WTC11 (cell line): ENCODE measurements around the gene CAPN15. TPM values are rescaled to one million over a fixed set of nuclear protein-coding genes. Genes with fewer than 3 reads are reported as not detected.

Experiments
- AR ChIP-seq: fragments of 250-450 bp; sonication (Bioruptor Pico); IDR thresholded peaks from 2 replicates; pipeline ENCODE4 v1.9.0; 2021; ENCODE audit warnings: mild to moderate bottlenecking
- ATF6 ChIP-seq: sonication (generic); formaldehyde crosslinking; IDR thresholded peaks from 2 replicates; pipeline ENCODE4 v1.8.1; 2023; ENCODE audit warnings: mild to moderate bottlenecking, missing genetic modification reagents
- ESRRA ChIP-seq: sonication (generic); formaldehyde crosslinking; IDR thresholded peaks from 2 replicates; pipeline ENCODE4 v1.8.1; 2022; ENCODE audit warnings: mild to moderate bottlenecking, missing genetic modification reagents, borderline replicate concordance
- FOXJ3 ChIP-seq: sonication (generic); formaldehyde crosslinking; IDR thresholded peaks from 2 replicates; pipeline ENCODE4 v1.9.0; 2021; ENCODE audit warnings: missing genetic modification reagents, mild to moderate bottlenecking, borderline replicate concordance
- FOXP1 ChIP-seq: sonication (generic); formaldehyde crosslinking; IDR thresholded peaks from 2 replicates; pipeline ENCODE4 v1.8.0; 2022; ENCODE audit warnings: missing genetic modification reagents, mild to moderate bottlenecking, moderate library complexity, borderline replicate concordance
- GRHL2 ChIP-seq: fragments of 250-450 bp; sonication (Bioruptor Pico); IDR thresholded peaks from 2 replicates; pipeline ENCODE4 v1.8.0; 2022; ENCODE audit warnings: mild to moderate bottlenecking, moderate library complexity; ENCODE audit not compliant: insufficient replicate concordance, severe bottlenecking
- HMGXB4 ChIP-seq: sonication (generic); formaldehyde crosslinking; IDR thresholded peaks from 2 replicates; pipeline ENCODE4 v1.8.1; 2023; ENCODE audit warnings: mild to moderate bottlenecking, moderate library complexity, missing genetic modification reagents
- JUN ChIP-seq: sonication (generic); formaldehyde crosslinking; IDR thresholded peaks from 2 replicates; pipeline ENCODE4 v1.8.0; 2023; ENCODE audit warnings: mild to moderate bottlenecking, missing genetic modification reagents
- KAT7 ChIP-seq: sonication (generic); formaldehyde crosslinking; IDR thresholded peaks from 2 replicates; pipeline ENCODE4 v1.8.1; 2023; ENCODE audit warnings: missing genetic modification reagents, mild to moderate bottlenecking, borderline replicate concordance
- NFATC4 ChIP-seq: fragments of 250-450 bp; sonication (Bioruptor Pico); IDR thresholded peaks from 2 replicates; pipeline ENCODE4 v1.9.0; 2021; ENCODE audit warnings: mild to moderate bottlenecking
- RELA ChIP-seq: sonication (generic); formaldehyde crosslinking; IDR thresholded peaks from 2 replicates; pipeline ENCODE4 v1.8.1; 2022; ENCODE audit warnings: missing genetic modification reagents, mild to moderate bottlenecking, borderline replicate concordance
- RORB ChIP-seq: fragments of 250-450 bp; sonication (Bioruptor Pico); IDR thresholded peaks from 2 replicates; pipeline ENCODE4 v1.9.0; 2021; ENCODE audit warnings: mild to moderate bottlenecking
- SMAD4 ChIP-seq: sonication (generic); formaldehyde crosslinking; IDR thresholded peaks from 2 replicates; pipeline ENCODE4 v1.8.0; 2022; ENCODE audit warnings: mild to moderate bottlenecking, missing genetic modification reagents
- SOX15 ChIP-seq: fragments of 250-450 bp; sonication (Bioruptor Pico); IDR thresholded peaks from 2 replicates; pipeline ENCODE4 v1.9.0; 2021; ENCODE audit warnings: mild to moderate bottlenecking
- TP53 ChIP-seq: sonication (generic); formaldehyde crosslinking; IDR thresholded peaks from 2 replicates; pipeline ENCODE4 v1.8.1; 2023; ENCODE audit warnings: mild to moderate bottlenecking, missing genetic modification reagents
- USF2 ChIP-seq: sonication (generic); formaldehyde crosslinking; IDR thresholded peaks from 2 replicates; pipeline ENCODE4 v1.8.1; 2023; ENCODE audit warnings: mild to moderate bottlenecking, missing genetic modification reagents, moderate library complexity
- ZNF423 ChIP-seq: fragments of 250-450 bp; sonication (Bioruptor Pico); IDR thresholded peaks from 2 replicates; pipeline ENCODE4 v2.1.2; 2022; ENCODE audit warnings: mild to moderate bottlenecking, moderate library complexity
- ZNF671 ChIP-seq: fragments of 250-450 bp; sonication (Bioruptor Pico); IDR thresholded peaks from 2 replicates; pipeline ENCODE4 v1.8.0; 2021; ENCODE audit warnings: mild to moderate bottlenecking
- total RNA-seq: library from RNA; stranded (reverse); gene quantifications from 3 replicates; pipeline ENCODE4 v1.2.3, GENCODE V29; 2021
- TF ChIP-seq, protein P1 (sequence below): sonication (generic); formaldehyde crosslinking; IDR thresholded peaks from 2 replicates; pipeline ENCODE4 v1.8.1; 2023; ENCODE audit warnings: mild to moderate bottlenecking, missing genetic modification reagents, moderate library complexity
- TF ChIP-seq, protein P2 (sequence below): sonication (generic); formaldehyde crosslinking; IDR thresholded peaks from 2 replicates; pipeline ENCODE4 v1.8.1; 2023; ENCODE audit warnings: mild to moderate bottlenecking, missing genetic modification reagents, borderline replicate concordance
- TF ChIP-seq, protein P3 (sequence below): fragments of 250-450 bp; sonication (Bioruptor Pico); IDR thresholded peaks from 2 replicates; pipeline ENCODE4 v2.1.2; 2022; ENCODE audit warnings: mild to moderate bottlenecking, moderate library complexity
- TF ChIP-seq, protein P4 (sequence below): sonication (generic); formaldehyde crosslinking; IDR thresholded peaks from 2 replicates; pipeline ENCODE4 v1.8.1; 2022; ENCODE audit warnings: missing genetic modification reagents, borderline replicate concordance

The CAPN15 gene
- total RNA-seq, 1 experiment from 2014 or later: 110 TPM

- TF ChIP-seq, protein P1, sequence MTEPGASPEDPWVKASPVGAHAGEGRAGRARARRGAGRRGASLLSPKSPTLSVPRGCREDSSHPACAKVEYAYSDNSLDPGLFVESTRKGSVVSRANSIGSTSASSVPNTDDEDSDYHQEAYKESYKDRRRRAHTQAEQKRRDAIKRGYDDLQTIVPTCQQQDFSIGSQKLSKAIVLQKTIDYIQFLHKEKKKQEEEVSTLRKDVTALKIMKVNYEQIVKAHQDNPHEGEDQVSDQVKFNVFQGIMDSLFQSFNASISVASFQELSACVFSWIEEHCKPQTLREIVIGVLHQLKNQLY (CRISPR knock-in tag): no peak
- TF ChIP-seq RELA (CRISPR knock-in tag) (no peak), SOX15 (CRISPR knock-in tag) (no peak), USF2 (CRISPR knock-in tag) (0 out of 2 replicates have a peak, but pooled peaks have one; percentile 23), KAT7 (CRISPR knock-in tag) (no peak), FOXP1 (CRISPR knock-in tag) (peak; percentile 62; the same call in 1 of the 2 replicates), NFATC4 (CRISPR knock-in tag) (no peak), HMGXB4 (peak; percentile 78; the same call in 1 of the 2 replicates), SMAD4 (no peak), ZNF671 (CRISPR knock-in tag) (no peak), ATF6 (CRISPR knock-in tag) (no peak), FOXJ3 (CRISPR knock-in tag) (no peak), JUN (CRISPR knock-in tag) (peak; percentile 76; the same call in 1 of the 2 replicates), ESRRA (CRISPR knock-in tag) (peak; percentile 56; the same call in 1 of the 2 replicates), AR (CRISPR knock-in tag) (no peak), TP53 (CRISPR knock-in tag) (no peak), RORB (CRISPR knock-in tag) (no peak), GRHL2 (CRISPR knock-in tag) (no peak), ZNF423 (no peak)
- TF ChIP-seq, protein P2, sequence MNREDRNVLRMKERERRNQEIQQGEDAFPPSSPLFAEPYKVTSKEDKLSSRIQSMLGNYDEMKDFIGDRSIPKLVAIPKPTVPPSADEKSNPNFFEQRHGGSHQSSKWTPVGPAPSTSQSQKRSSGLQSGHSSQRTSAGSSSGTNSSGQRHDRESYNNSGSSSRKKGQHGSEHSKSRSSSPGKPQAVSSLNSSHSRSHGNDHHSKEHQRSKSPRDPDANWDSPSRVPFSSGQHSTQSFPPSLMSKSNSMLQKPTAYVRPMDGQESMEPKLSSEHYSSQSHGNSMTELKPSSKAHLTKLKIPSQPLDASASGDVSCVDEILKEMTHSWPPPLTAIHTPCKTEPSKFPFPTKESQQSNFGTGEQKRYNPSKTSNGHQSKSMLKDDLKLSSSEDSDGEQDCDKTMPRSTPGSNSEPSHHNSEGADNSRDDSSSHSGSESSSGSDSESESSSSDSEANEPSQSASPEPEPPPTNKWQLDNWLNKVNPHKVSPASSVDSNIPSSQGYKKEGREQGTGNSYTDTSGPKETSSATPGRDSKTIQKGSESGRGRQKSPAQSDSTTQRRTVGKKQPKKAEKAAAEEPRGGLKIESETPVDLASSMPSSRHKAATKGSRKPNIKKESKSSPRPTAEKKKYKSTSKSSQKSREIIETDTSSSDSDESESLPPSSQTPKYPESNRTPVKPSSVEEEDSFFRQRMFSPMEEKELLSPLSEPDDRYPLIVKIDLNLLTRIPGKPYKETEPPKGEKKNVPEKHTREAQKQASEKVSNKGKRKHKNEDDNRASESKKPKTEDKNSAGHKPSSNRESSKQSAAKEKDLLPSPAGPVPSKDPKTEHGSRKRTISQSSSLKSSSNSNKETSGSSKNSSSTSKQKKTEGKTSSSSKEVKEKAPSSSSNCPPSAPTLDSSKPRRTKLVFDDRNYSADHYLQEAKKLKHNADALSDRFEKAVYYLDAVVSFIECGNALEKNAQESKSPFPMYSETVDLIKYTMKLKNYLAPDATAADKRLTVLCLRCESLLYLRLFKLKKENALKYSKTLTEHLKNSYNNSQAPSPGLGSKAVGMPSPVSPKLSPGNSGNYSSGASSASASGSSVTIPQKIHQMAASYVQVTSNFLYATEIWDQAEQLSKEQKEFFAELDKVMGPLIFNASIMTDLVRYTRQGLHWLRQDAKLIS (CRISPR knock-in tag): no peak
- TF ChIP-seq, protein P3, sequence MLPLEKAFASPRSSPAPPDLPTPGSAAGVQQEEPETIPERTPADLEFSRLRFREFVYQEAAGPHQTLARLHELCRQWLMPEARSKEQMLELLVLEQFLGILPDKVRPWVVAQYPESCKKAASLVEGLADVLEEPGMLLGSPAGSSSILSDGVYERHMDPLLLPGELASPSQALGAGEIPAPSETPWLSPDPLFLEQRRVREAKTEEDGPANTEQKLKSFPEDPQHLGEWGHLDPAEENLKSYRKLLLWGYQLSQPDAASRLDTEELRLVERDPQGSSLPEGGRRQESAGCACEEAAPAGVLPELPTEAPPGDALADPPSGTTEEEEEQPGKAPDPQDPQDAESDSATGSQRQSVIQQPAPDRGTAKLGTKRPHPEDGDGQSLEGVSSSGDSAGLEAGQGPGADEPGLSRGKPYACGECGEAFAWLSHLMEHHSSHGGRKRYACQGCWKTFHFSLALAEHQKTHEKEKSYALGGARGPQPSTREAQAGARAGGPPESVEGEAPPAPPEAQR (CRISPR knock-in tag): no peak
- TF ChIP-seq, protein P4, sequence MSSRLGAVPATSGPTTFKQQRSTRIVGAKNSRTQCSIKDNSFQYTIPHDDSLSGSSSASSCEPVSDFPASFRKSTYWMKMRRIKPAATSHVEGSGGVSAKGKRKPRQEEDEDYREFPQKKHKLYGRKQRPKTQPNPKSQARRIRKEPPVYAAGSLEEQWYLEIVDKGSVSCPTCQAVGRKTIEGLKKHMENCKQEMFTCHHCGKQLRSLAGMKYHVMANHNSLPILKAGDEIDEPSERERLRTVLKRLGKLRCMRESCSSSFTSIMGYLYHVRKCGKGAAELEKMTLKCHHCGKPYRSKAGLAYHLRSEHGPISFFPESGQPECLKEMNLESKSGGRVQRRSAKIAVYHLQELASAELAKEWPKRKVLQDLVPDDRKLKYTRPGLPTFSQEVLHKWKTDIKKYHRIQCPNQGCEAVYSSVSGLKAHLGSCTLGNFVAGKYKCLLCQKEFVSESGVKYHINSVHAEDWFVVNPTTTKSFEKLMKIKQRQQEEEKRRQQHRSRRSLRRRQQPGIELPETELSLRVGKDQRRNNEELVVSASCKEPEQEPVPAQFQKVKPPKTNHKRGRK (CRISPR knock-in tag): no peak
These were observed 61.6 kb downstream of the CAPN15 start (continued) for GRCh38 chr16:588889-589657.
